M059J (cell line): ENCODE measurements around the gene IGFBP2. TPM values are rescaled to one million over a fixed set of nuclear protein-coding genes. Genes with fewer than 3 reads are reported as not detected.

Experiments
- DNase-seq: peaks from one replicate; pipeline ENCODE4 v3.0.0-alpha.2; 2012; ENCODE audit warnings: low read depth
- total RNA-seq: library from RNA; depleted of rRNA; stranded (reverse); fragments of >200 nt; shearing (Covaris generic); gene quantifications from 2 replicates; pipeline ENCODE4 v1.2.3, GENCODE V29; 2014; rRNA removed

Gene IGFBP2
- total RNA-seq, 1 experiment from 2014 or later: 12.6 TPM

- DNase-seq: no peak
These were observed 68.3 kb downstream of the IGFBP2 start for GRCh38 chr2:216701544-216701943.

GRCh38 chr2:216702756-216703155 is 69.5 kb downstream of the IGFBP2 start:
- no peak for DNase-seq

- DNase-seq: peak; percentile 84
These were observed 77.5 kb downstream of the IGFBP2 start for GRCh38 chr2:216710551-216711301.

GRCh38 chr2:216711348-216711747 is 78.1 kb downstream of the IGFBP2 start:
- DNase-seq: peak; percentile 27

- peak; percentile 97 for DNase-seq
These were observed 80.6 kb downstream of the IGFBP2 start for GRCh38 chr2:216713691-216714336.

Other genes starting within 250 kb of the IGFBP2 start
- 6.1 and 7.5 TPM in 2 replicates for gene SMARCAL1, start 220.9 kb upstream of the IGFBP2 start, total RNA-seq
- 761 and 975 TPM in 2 replicates for gene RPL37A, start 134.6 kb upstream of the IGFBP2 start, total RNA-seq
- gene IGFBP5, start 62.1 kb downstream of the IGFBP2 start, total RNA-seq: 677 and 1,398 TPM in 2 replicates
- not detected in 2 replicates for gene TNP1, start 226.6 kb downstream of the IGFBP2 start, total RNA-seq